Measurements from ENCODE around the gene EDEM2. TPM values are rescaled to one million over a fixed set of nuclear protein-coding genes. Genes with fewer than 3 reads are reported as not detected.

EDEM2 gene
- total and polyA plus RNA-seq, 2 of the 13 experiments (the other 11 are each of a cell fraction or from before 2014, with no cell fraction given) = 33.1 to 46.9 TPM

DNA sequence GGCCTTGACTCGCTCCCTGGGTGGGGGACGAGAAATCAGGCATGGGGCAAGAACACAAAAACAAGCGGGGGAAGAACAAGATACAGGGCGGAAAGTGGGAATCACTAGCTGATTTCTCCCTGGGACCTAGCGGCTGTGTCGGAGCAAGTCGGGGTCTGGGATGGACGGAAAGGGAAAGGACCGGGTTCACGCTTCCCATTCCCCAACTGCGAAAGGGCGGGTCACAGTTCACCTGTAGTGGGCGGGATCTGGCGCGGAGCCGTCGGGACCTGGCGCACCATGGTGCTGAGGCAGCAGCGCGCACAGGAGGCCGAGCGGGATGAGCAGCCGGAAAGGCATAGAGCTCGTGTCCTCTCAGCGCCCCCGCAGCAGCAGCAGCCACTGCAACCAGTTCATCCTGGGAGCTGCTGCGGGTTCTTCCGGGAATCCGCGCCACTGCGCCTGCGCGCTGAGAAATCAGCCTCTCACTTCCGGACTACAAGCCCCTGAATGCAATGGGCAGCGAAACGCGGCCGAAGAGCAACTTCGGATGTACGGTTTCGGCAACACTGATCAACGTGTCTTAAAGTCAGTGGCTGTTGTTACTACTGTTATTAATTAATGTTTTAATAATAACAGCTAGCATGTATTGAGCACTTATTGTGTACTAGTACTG is at the start of gene EDEM2 (continued):
- 0 out of 2 replicates have a peak, but pooled peaks have one; percentile 15 for TF ChIP-seq ZNF563 (CRISPR knock-in tag; IDR thresholded peaks at IDR 0.05)
- TF ChIP-seq NKX3-1 (CRISPR knock-in tag; IDR thresholded peaks at IDR 0.05) = no peak; the same call in 1 of the 2 replicates
- TF ChIP-seq SMAD9 (CRISPR knock-in tag; IDR thresholded peaks at IDR 0.05) = no peak
- peak; percentile 74; the same call in 1 of the 2 replicates for TF ChIP-seq KDM1A (CRISPR knock-in tag; IDR thresholded peaks at IDR 0.05)
- 0 out of 2 replicates have a peak, but pooled peaks have one; percentile 50 for TF ChIP-seq ZNF577 (CRISPR knock-in tag; IDR thresholded peaks at IDR 0.05; ENCODE audit: borderline replicate concordance, low read depth)
- TF ChIP-seq ZFP90 (CRISPR knock-in tag; IDR thresholded peaks at IDR 0.05; ENCODE audit: borderline replicate concordance) = peak; percentile 96
- TF ChIP-seq IRF1 (CRISPR knock-in tag; IDR thresholded peaks at IDR 0.05; ENCODE audit: low read depth) = no peak; the same call in none of the 2 replicates
- 0 out of 2 replicates have a peak, but pooled peaks have one; percentile 61 for TF ChIP-seq ZNF205 (CRISPR knock-in tag; IDR thresholded peaks at IDR 0.05)
- no peak for TF ChIP-seq TBX3 (IDR thresholded peaks at IDR 0.05; ENCODE audit: borderline replicate concordance)
- no peak; the same call in 1 of the 2 replicates for TF ChIP-seq ISX (CRISPR knock-in tag; conservative IDR thresholded peaks at IDR 0.05)
- no peak for TF ChIP-seq SNRNP70 (IDR thresholded peaks at IDR 0.05; ENCODE audit: low read depth, low read length)
- peak; percentile 57; the same call in 1 of the 2 replicates for TF ChIP-seq MAF1 (CRISPR knock-in tag; IDR thresholded peaks at IDR 0.05; ENCODE audit: borderline replicate concordance)
- TF ChIP-seq FIP1L1 (IDR thresholded peaks at IDR 0.05; ENCODE audit: borderline replicate concordance, insufficient read depth, low read depth, low read length) = no peak
- TF ChIP-seq ZBTB7B (CRISPR knock-in tag; IDR thresholded peaks at IDR 0.05) = peak; percentile 80; the same call in 1 of the 2 replicates
- TF ChIP-seq ZNF30 (CRISPR knock-in tag; IDR thresholded peaks at IDR 0.05) = no peak
- TF ChIP-seq, protein P1, sequence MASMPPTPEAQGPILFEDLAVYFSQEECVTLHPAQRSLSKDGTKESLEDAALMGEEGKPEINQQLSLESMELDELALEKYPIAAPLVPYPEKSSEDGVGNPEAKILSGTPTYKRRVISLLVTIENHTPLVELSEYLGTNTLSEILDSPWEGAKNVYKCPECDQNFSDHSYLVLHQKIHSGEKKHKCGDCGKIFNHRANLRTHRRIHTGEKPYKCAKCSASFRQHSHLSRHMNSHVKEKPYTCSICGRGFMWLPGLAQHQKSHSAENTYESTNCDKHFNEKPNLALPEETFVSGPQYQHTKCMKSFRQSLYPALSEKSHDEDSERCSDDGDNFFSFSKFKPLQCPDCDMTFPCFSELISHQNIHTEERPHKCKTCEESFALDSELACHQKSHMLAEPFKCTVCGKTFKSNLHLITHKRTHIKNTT (CRISPR knock-in tag; IDR thresholded peaks at IDR 0.05) = no peak
- peak; percentile 77; the same call in 1 of the 2 replicates for TF ChIP-seq DR1 (CRISPR knock-in tag; IDR thresholded peaks at IDR 0.05)
- no peak for TF ChIP-seq RFX5 (IDR thresholded peaks at IDR 0.05; ENCODE audit: low read depth, low read length)
- no peak for TF ChIP-seq ZUFSP (CRISPR knock-in tag; IDR thresholded peaks at IDR 0.05; ENCODE audit: borderline replicate concordance)
- TF ChIP-seq, protein P2, sequence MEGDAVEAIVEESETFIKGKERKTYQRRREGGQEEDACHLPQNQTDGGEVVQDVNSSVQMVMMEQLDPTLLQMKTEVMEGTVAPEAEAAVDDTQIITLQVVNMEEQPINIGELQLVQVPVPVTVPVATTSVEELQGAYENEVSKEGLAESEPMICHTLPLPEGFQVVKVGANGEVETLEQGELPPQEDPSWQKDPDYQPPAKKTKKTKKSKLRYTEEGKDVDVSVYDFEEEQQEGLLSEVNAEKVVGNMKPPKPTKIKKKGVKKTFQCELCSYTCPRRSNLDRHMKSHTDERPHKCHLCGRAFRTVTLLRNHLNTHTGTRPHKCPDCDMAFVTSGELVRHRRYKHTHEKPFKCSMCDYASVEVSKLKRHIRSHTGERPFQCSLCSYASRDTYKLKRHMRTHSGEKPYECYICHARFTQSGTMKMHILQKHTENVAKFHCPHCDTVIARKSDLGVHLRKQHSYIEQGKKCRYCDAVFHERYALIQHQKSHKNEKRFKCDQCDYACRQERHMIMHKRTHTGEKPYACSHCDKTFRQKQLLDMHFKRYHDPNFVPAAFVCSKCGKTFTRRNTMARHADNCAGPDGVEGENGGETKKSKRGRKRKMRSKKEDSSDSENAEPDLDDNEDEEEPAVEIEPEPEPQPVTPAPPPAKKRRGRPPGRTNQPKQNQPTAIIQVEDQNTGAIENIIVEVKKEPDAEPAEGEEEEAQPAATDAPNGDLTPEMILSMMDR (CRISPR knock-in tag; IDR thresholded peaks at IDR 0.05) = peak; percentile 81
- 0 out of 2 replicates have a peak, but pooled peaks have one; percentile 23 for TF ChIP-seq THAP8 (CRISPR knock-in tag; IDR thresholded peaks at IDR 0.05; ENCODE audit: borderline replicate concordance)
- TF ChIP-seq ZNF234 (CRISPR knock-in tag; conservative IDR thresholded peaks at IDR 0.05) = peak; percentile 72; the same call in 1 of the 2 replicates

Data from HepG2 (cell line).